Esophagus muscularis mucosa (tissue), 4 donors: ENCODE data around the gene MTHFD2L. TPM values are rescaled to one million over a fixed set of nuclear protein-coding genes. Genes with fewer than 3 reads are reported as not detected.

Source experiments
- DNase-seq: peaks from one replicate; pipeline ENCODE4 v3.0.0-alpha.2; 2017; ENCODE audit errors: extremely low spot score
- H3K27ac ChIP-seq, 4 donors: fragments of 200-600 bp; sonication (generic); replicated peaks in 1 of 4; 1 replicate in 3 of 4; 2 replicates in 1 of 4; pipeline ENCODE4 v1.5.1; 2016 to 2019; ENCODE audit warnings: mild to moderate bottlenecking in 1 of 4
- H3K27me3 ChIP-seq, 4 donors: fragments of 200-600 bp; sonication (generic); one replicate each; pipeline versions ENCODE4 v1.5.1 to v1.6.0; 2016 to 2019
- H3K36me3 ChIP-seq, 4 donors: fragments of 200-600 bp; sonication (generic); one replicate each; pipeline ENCODE4 v1.5.1; 2016 to 2019
- H3K4me1 ChIP-seq, 4 donors: fragments of 200-600 bp; sonication (generic); one replicate each; pipeline ENCODE4 v1.5.1; 2016 to 2019
- H3K4me3 ChIP-seq, 4 donors: fragments of 200-600 bp; sonication (generic); 1 replicate in 2 of 4; 2 replicates in 2 of 4; pipeline ENCODE4 v1.5.1; 2016 to 2019; ENCODE audit warnings: mild to moderate bottlenecking in 4 of 4, moderate library complexity in 1 of 4
- H3K9me3 ChIP-seq, 4 donors: fragments of 200-600 bp; sonication (generic); 1 replicate in 3 of 4; 2 replicates in 1 of 4; pipeline ENCODE4 v1.5.1; 2016 to 2019
- EP300 ChIP-seq: sonication (generic); formaldehyde crosslinking; IDR thresholded peaks from one replicate; pipeline ENCODE4 v1.6.1; 2017; ENCODE audit warnings: antibody characterized with exemption
- POLR2A ChIP-seq: fragments of 450-650 bp; IDR thresholded peaks from one replicate; pipeline ENCODE4 v1.6.1; 2017; ENCODE audit warnings: antibody characterized with exemption, moderate library complexity, mild to moderate bottlenecking, low read depth
- POLR2AphosphoS5 ChIP-seq, 2 donors: sonication (generic); formaldehyde crosslinking; IDR thresholded peaks; one replicate each; pipeline ENCODE4 v1.6.1; 2017; ENCODE audit warnings: antibody characterized with exemption in 2 of 2
- WGBS: methylation state at CpG from one replicate; pipeline ENCODE4 v1.1.5; 2018; 5-methylcytosine and 5-hydroxymethylcytosine counted together
- intact Hi-C: fragments of 100-400 bp; cut with DNase I; formaldehyde crosslinking; loops from one replicate; pipeline ENCODE4 v1.15.1; 2023
- total RNA-seq, 4 donors: library from RNA; depleted of rRNA; stranded (reverse); fragments of >200 nt; gene quantifications; one replicate each; pipeline versions ENCODE4 v1.1.0 to v1.2.1, GENCODE V29; 2016
- TF ChIP-seq, protein P1 (sequence below), 3 experiments: fragments of 200-600 bp in 2 of 3; fragments of 450-650 bp in 1 of 3; sonication (generic) in 2 of 3; IDR thresholded peaks; one replicate each; pipeline ENCODE4 v1.5.1; 2017 to 2019; ENCODE audit warnings: antibody characterized with exemption in 3 of 3, mild to moderate bottlenecking in 2 of 3, moderate library complexity in 1 of 3

The MTHFD2L gene
- total RNA-seq, 4 donors from 2014 or later, result 10.2 to 23.7 (median 19.2) TPM

GRCh38 chr4:74284053-74284452 is 126.1 kb downstream of the MTHFD2L start:
- H3K9me3 ChIP-seq, result no peaks in the 10 kb centered on the region
- TF ChIP-seq EP300 (no peak), POLR2A (no peak), POLR2AphosphoS5 (IDR thresholded peaks at IDR 0.05) (no peak)
- TF ChIP-seq, protein P1, sequence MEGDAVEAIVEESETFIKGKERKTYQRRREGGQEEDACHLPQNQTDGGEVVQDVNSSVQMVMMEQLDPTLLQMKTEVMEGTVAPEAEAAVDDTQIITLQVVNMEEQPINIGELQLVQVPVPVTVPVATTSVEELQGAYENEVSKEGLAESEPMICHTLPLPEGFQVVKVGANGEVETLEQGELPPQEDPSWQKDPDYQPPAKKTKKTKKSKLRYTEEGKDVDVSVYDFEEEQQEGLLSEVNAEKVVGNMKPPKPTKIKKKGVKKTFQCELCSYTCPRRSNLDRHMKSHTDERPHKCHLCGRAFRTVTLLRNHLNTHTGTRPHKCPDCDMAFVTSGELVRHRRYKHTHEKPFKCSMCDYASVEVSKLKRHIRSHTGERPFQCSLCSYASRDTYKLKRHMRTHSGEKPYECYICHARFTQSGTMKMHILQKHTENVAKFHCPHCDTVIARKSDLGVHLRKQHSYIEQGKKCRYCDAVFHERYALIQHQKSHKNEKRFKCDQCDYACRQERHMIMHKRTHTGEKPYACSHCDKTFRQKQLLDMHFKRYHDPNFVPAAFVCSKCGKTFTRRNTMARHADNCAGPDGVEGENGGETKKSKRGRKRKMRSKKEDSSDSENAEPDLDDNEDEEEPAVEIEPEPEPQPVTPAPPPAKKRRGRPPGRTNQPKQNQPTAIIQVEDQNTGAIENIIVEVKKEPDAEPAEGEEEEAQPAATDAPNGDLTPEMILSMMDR (IDR thresholded peaks at IDR 0.05), result no peak
- no peaks in the 10 kb centered on the region for H3K4me1 ChIP-seq
- H3K27me3 ChIP-seq, result no peaks in the 10 kb centered on the region
- DNase-seq, result no peak
- no peaks in the 10 kb centered on the region for H3K36me3 ChIP-seq
- WGBS, result 89% methylated on average over 3 of the region's 3 CpGs
- H3K4me3 ChIP-seq, result no peak overlapping the region
- H3K27ac ChIP-seq, result no peak overlapping the region
- intact Hi-C loops, result no loop called here

GRCh38 chr4:74287164-74287563 is 129.2 kb downstream of the MTHFD2L start:
- Histone ChIP-seq H3K4me3 (no peak overlapping the region), H3K36me3 (no peaks in the 10 kb centered on the region), H3K9me3 (no peaks in the 10 kb centered on the region), H3K27ac (no peak overlapping the region), H3K4me1 (no peaks in the 10 kb centered on the region), H3K27me3 (no peaks in the 10 kb centered on the region)
- intact Hi-C loops, result no loop called here
- TF ChIP-seq EP300 (no peak), POLR2AphosphoS5 (IDR thresholded peaks at IDR 0.05) (no peak), POLR2A (no peak)
- TF ChIP-seq, protein P1 (IDR thresholded peaks at IDR 0.05), result no peak
- 100% methylated on average over 1 of the region's 1 CpG for WGBS
- no peak for DNase-seq

- H3K4me1 ChIP-seq, result no peaks in the 10 kb centered on the region
- no peaks in the 10 kb centered on the region for H3K27me3 ChIP-seq
- H3K27ac ChIP-seq, result no peak overlapping the region
- no peak for DNase-seq
- H3K9me3 ChIP-seq, result no peaks in the 10 kb centered on the region
- H3K4me3 ChIP-seq, result no peak overlapping the region
- H3K36me3 ChIP-seq, result no peaks in the 10 kb centered on the region
- intact Hi-C loops, result no loop called here
- no peak for TF ChIP-seq EP300
- TF ChIP-seq, protein P1 (IDR thresholded peaks at IDR 0.05), result no peak
- TF ChIP-seq POLR2A, result no peak
- no peak for TF ChIP-seq POLR2AphosphoS5 (IDR thresholded peaks at IDR 0.05)
These were observed 129.9 kb downstream of the MTHFD2L start for GRCh38 chr4:74287791-74288190.

GRCh38 chr4:74291471-74291870 is 133.6 kb downstream of the MTHFD2L start:
- WGBS, result 95% methylated on average over 1 of the region's 1 CpG
- H3K27ac ChIP-seq, result no peak overlapping the region
- H3K9me3 ChIP-seq, result no peaks in the 10 kb centered on the region
- no peak overlapping the region for H3K4me3 ChIP-seq
- H3K27me3 ChIP-seq, result no peaks in the 10 kb centered on the region
- no peak for DNase-seq
- no peaks in the 10 kb centered on the region for H3K4me1 ChIP-seq
- H3K36me3 ChIP-seq, result no peaks in the 10 kb centered on the region
- intact Hi-C loops, result no loop called here
- TF ChIP-seq, protein P1 (IDR thresholded peaks at IDR 0.05), result no peak
- TF ChIP-seq POLR2AphosphoS5 (IDR thresholded peaks at IDR 0.05) (no peak), EP300 (no peak), POLR2A (no peak)

DNA sequence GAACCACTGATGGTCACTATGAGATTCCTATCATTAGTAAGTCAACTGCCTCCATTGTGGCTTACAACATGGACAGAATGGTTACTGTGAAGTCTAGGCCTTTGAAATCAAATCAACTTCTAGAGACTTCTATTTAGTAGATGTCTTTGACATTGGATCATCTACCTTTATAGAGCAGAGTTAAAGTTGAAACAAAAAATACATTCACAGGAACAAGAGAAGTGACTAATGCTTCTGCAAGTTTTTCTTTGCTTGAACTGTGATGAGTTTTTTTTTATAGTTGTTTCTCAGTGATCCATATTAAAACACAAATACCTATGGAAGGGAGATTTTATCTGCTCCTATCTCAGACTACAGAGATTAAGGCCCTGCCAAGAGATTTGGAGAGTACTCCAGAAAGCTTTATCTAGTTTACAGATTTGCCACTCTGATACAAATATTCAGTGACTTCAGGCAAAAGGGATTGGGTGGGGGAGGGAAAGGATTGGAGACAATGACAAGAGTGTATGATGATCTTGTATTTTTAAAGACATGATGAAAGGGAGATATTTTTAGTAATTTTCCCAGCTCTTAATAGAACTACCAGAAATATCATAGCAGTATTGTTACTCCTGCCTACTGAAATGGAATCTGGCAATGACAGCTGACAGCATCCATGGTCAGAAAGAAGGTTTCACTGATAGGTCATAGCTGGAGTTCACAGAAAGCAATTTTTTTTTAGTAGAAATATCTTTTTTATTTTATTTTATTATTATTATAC is 134.4 kb downstream of the MTHFD2L start:
- intact Hi-C loops, result no loop called here
- Histone ChIP-seq H3K36me3 (no peaks in the 10 kb centered on the region), H3K27ac (no peak overlapping the region), H3K4me1 (no peaks in the 10 kb centered on the region), H3K9me3 (no peaks in the 10 kb centered on the region), H3K27me3 (no peaks in the 10 kb centered on the region), H3K4me3 (no peak overlapping the region)
- TF ChIP-seq POLR2A, result no peak
- no peak for TF ChIP-seq POLR2AphosphoS5 (IDR thresholded peaks at IDR 0.05)
- no peak for TF ChIP-seq EP300
- TF ChIP-seq, protein P1 (IDR thresholded peaks at IDR 0.05), result no peak
- DNase-seq, result no peak
